ENCODE data around the gene MAN2B2.

The MAN2B2 gene

GRCh38 chr4:6591781-6592180, 16.8 kb downstream of the MAN2B2 start:
- H3K4me3 ChIP-seq (replicated peaks; ENCODE audit: low read depth, low read length) = no peak overlapping the region
- no peak for TF ChIP-seq CTCF (IDR thresholded peaks at IDR 0.05; ENCODE audit: low read length, missing control alignments)
- no peak for DNase-seq (ENCODE audit: low read depth)

DNA sequence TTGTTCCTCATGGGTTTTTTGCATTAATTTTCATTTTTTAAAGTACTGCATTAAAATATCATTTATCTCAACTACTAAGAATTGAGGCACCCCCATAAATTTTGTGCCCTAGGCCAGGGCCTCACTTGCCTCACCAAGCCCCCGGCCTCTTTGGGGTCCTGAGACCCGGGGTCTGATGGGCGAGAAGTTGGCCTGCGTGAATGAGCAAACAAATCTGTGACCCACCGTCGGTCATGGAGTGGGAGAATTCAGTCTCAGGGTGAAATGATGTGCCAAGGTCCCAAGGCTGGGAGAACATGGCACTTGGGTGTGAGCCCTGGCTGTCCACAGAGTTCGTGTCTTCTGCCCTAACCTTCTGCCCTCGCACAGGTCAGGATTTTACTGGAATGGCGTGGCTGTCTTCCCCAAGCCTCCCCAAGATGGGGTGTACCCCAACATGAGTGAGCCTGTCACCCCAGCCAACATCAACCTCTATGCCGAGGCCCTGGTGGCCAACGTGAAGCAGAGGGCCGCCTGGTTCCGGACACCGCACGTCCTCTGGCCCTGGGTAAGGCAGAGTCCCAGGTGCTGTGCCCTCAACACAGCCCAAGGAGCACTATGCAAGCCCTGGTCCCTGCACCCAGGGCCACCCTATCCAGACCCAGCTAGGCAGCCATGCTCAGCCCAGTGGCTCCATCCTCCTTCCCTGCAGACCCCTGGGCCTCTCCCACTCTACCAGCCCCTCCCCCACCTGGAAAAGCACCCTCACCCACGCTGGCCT, 18.0 kb downstream of the MAN2B2 start:
- no peak overlapping the region for H3K4me3 ChIP-seq (replicated peaks; ENCODE audit: low read depth, low read length)
- TF ChIP-seq CTCF (IDR thresholded peaks at IDR 0.05; ENCODE audit: low read length, missing control alignments) = no peak
- no peak for DNase-seq (ENCODE audit: low read depth)

DNA sequence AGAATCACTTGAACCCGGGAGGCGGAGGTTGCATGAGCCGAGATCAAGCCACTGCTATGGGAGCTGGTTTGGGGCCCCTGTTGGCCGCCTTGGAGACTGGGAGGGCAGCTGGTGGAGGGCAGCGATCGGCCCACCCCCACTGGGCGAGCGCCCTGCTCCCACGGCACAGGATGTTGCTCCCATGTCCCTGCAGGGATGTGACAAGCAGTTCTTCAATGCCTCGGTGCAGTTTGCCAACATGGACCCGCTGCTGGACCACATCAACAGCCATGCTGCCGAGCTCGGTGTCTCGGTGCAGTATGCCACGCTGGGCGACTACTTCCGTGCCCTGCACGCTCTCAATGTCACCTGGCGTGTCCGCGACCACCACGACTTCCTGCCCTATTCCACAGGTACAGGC, 19.4 kb downstream of the MAN2B2 start:
- DNase-seq (ENCODE audit: low read depth) = no peak

DNA sequence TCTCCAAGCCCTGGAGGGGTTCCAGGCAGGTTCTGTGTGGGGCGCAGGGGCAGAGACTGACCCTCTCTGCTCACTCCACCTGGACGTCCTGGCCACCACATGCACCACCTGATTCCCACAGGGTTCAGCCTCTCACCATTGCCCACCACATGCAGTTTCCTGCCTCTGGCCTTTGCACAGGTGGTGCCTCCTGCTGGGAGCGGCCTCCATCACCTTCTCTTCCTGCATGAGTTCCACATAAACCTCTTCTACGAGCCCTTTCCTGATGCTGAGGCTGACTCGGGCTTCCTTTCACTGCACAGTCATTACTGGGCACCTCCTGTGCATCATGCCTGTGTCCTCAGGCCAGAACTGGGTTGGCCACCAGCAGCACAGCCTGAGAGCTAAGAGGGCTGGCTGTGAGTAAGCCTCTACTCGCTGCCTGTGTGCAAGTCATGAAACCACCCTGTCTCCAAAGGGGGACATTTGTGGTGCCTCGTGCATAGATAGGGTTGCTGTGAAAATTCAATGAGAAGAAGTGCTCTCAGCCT, 19.9 kb downstream of the MAN2B2 start:
- no peak for TF ChIP-seq CTCF (IDR thresholded peaks at IDR 0.05; ENCODE audit: low read length, missing control alignments)
- DNase-seq (ENCODE audit: low read depth) = no peak
- no peak overlapping the region for H3K4me3 ChIP-seq (replicated peaks; ENCODE audit: low read depth, low read length)

More for the DNA sequence above, 19.4 kb downstream of the MAN2B2 start:
- no peak overlapping the region for H3K4me3 ChIP-seq (replicated peaks; ENCODE audit: low read depth, low read length)
- TF ChIP-seq CTCF (IDR thresholded peaks at IDR 0.05; ENCODE audit: low read length, missing control alignments) = no peak

DNA sequence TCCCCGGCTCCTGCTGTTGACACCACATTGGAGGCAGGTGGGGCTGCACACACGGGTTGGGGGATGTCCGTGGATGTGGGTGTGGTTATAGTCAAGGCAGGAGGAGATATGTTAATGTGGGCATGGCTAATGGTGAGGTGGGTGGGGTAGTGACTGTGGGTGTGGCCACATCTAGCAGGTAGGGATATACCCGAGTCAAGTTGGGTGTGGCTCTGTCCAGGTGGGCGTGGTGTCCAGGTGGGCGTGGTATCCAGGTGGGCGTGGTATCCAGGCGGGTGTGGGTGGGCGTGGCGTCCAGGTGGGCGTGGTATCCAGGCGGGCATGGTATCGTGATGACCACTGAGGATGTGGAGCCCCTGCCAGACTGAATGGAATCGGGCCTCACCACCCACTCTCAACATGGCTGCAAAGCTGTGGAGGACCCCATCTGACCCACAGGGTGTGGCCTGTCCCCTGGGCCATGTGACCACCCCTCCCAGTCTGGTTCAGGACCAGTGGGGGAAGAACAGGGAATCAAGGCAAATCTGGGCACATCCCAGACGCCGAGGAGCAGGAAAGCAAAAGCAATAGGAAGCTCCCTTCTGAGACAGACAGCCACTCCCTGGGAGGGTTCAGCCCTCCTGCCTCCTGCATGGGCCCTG, 21.0 kb downstream of the MAN2B2 start:
- TF ChIP-seq CTCF (IDR thresholded peaks at IDR 0.05; ENCODE audit: low read length, missing control alignments) = no peak
- no peak for DNase-seq (ENCODE audit: low read depth)
- H3K4me3 ChIP-seq (replicated peaks; ENCODE audit: low read depth, low read length) = no peak overlapping the region

DNA sequence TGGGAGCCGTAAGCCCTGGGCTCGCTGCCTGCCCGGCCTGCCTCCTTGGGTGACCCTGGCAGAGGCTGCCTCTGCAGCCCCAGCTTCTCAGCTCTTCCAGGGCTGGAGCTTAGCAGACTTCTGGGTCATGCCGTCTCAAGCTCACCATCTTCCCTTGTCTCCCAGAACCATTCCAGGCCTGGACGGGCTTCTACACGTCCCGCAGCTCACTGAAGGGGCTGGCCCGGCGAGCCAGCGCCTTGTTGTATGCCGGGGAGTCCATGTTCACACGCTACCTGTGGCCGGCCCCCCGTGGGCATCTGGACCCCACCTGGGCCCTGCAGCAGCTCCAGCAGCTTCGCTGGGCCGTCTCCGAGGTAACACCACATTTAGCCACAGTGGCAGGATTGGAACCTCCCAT, 22.0 kb downstream of the MAN2B2 start:
- no peak for TF ChIP-seq CTCF (IDR thresholded peaks at IDR 0.05; ENCODE audit: low read length, missing control alignments)
- H3K4me3 ChIP-seq (replicated peaks; ENCODE audit: low read depth, low read length) = no peak overlapping the region
- no peak for DNase-seq (ENCODE audit: low read depth)

All from fibroblast of pulmonary artery (primary cell).